Cortex of kidney (tissue), 1 donor: ENCODE measurements around the gene TMC1.

Source experiments
- DNase-seq: peaks from one replicate; lab custom pipeline; 2025; lab: John Stamatoyannopoulos, UW

The TMC1 gene

DNA sequence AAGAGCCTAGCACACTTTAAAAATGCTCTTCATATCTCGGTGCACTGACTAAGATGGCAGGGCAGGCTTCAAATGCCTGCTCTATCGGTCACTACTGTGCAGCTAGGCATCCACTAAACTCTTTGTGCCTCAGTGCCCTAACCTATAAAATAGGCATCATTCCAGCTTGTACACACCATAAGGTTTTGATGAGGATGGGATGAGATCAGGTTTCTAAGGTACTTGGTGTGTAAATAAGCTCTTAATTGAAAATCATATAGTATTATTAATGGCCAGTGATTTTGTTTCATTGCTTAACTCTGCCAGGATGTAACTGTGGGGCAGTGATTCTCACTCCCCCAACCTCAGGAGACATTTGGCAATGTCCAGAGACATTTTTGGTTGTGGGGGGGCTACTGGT, 352.9 kb downstream of the TMC1 start:
- no peak for DNase-seq

DNA sequence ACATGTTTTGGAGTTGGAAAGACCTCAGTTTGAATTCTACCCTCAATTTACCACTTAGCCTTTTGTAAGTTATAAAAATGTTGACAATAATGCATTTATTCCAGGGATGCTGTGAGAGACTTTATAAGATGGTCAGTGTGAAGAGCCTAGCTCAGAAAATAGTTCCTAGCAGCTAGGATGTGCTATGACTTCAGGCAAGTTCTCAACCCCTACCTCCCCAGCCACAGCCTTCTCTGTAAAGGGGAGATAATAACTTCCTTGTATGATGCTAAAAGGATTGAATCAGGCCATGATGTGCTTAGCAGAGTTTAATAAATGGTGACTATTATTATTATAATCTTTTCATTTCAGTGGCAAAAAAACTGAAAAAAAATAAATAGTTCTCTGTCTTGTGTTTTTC, 353.8 kb downstream of the TMC1 start:
- no peak for DNase-seq

DNA sequence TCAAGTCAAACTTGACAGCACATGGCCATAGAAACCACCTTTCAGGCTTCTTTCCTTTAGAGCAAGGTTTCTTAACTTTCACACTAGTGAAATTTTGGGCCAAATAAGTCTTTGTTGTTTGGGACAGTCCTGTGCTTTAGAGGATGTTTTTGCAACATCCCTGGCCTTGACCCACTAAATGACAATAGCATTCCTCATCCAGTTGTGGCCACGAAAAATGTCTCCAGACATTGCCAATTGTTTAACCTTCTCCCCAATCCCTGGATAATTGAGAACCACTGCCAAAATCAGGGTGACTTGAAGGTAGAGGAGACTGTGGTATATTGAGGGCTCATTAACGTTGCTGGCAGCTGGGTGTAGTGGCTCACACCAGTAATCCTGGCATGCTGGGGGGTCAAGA, 359.4 kb downstream of the TMC1 start:
- DNase-seq = no peak

DNA sequence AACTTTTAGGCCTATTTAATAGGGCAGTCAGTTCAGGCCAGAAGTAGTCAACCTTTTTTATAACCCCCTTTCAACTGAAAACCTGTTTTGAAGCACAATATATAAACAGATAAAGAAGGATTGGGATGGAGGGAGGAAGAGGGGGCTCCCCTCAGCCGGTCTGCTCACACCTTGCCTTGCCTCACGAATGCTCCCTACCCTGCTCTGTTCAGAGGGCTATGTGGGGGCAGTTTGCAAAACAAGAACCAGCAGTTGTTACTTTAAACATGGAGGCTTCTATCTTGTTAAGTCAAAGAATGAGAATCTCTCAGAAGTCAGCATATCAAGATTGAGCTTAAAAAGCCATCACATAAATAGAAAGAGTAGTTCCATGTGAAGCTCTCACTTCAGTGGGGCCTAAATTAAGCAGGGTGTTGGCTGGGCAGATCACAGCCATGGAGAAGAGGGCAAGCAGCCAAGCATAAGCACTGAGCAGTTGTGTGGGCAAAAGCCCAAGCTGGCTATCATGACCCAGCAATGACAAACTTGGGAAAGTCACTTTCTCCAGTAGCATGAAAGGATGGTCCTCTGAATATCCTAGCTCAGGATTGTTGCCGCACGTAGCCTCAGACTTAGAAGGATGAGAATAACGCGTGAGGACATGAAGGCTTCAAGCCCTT, 360.8 kb downstream of the TMC1 start:
- no peak for DNase-seq

DNA sequence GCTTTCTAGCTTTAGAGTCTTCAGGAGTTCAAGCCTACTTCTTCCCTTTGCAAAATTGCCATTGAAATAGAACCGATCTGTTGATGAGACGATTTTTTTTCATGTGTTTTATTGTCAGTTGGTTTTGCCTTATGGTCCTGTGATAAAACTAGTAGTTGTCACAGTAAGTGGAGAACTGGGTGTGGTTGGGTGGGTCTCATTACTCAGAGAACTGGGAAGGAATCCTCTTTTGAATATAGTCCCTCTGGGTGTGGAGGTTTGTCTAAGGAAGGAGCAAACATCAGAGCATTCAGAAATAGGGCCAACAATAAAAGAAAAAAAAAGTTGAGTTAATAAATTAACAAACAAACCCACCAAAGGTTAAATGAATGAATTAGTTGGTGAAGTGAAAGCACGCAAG, 362.5 kb downstream of the TMC1 start:
- DNase-seq = no peak

DNA sequence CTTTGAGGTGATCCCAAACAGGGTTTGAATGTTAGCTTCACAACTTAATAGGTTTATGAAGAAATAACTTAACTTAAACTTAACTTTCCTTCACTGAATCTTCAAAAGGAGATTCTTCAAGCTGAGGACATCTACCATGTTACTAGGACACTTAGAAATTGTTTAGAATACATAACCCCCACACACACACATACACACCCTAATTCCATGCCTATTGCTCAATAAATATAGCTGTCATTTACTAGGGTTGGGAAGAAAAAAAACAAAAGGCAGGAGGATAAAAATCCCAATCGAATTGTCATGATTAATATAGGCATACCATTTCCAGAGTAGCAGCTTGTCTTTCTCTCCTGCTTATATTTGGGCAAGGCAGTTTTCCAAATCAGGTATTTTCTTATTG, 363.1 kb downstream of the TMC1 start:
- DNase-seq = no peak
